NCI-H128 (cell line): ENCODE data around the gene SEC24A.
"Not testable (repeated sequence)": the region's sequence is repeated elsewhere in the genome, so short reads cannot be mapped to it uniquely, and the experiment has no call there.

ENCODE experiments used
- DNase-seq: peaks from one replicate; lab custom pipeline; 2025; ENCODE audit not compliant: unreplicated experiment; lab: John Stamatoyannopoulos, UW

The SEC24A gene

DNA sequence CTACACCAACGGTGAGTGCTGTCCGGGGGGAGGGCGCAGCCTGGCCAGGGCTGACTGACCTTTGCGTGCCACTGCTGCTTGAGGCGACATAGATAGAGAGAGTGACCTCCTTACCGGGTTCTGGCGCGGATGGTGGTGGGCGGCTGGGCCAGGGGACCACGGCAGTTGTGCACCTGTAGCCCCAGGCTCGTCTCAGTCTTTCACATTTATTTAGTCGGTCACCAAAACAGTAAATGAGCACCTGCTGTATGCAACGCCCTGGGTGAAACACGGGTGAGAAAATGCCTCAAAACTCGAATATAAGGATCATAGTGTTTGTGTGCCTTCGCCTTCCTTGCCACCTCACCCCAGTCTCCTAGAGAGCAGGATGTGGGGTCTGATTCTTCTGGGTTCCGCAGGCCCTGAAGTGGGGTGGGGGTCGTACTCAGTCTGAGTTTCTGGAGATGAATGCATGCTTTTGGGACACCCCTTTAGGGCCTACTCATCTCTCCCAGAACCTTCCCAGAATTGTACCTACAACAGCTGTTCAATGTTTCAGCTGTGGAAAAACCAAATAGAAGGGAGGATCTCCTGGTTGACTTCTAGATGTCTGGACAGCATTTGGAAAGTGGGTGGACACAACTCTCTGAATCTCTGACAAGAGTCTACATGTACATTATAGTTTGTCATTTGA, 714 bp downstream of the SEC24A start:
- no peak for DNase-seq

GRCh38 chr5:134650660-134651059, 2.1 kb downstream of the SEC24A start:
- DNase-seq: not testable (repeated sequence)

- no peak for DNase-seq
Observed at GRCh38 chr5:134651531-134651930, 2.9 kb downstream of the SEC24A start.

DNA sequence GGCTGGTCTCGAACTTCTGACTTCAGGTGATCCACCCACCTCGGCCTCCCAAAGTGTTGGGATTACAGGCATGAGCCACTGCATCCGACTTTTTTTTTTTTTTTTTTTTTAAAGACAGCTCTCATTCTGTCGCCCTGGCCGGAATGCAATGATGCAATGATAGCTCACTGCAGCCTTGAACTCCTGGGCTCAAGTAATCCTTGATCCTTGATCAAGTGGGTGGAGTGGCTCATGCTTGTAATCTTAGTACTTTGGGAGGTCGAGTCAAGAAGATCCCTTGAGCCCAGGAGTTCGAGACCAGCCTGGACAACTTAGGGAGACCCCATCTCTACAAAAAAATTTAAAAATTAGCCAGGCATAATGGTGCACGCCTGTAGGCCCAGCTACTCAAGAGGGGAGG, 8.1 kb downstream of the SEC24A start:
- DNase-seq: no peak

- DNase-seq: no peak
Observed at GRCh38 chr5:134659456-134659855, 10.9 kb downstream of the SEC24A start.

DNA sequence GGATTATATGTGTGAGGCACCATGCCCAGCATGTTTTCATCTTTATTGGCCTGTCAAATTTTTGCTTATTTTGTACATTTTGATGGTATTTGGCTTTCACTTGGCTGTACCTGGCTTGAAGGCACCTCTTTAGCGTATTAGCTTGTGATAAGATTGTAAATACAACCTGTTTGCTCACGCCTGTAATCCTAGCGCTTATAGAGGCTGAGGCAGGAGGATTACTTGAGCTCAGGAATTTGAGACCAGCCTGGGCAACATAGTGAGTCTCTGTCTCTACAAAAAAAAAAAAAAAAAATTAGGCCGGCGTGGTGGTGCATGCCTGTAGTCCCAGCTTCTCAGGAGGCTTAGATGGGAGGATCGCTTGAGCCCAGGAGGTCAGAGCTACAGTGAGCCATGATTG, 11.3 kb downstream of the SEC24A start:
- DNase-seq: no peak

DNA sequence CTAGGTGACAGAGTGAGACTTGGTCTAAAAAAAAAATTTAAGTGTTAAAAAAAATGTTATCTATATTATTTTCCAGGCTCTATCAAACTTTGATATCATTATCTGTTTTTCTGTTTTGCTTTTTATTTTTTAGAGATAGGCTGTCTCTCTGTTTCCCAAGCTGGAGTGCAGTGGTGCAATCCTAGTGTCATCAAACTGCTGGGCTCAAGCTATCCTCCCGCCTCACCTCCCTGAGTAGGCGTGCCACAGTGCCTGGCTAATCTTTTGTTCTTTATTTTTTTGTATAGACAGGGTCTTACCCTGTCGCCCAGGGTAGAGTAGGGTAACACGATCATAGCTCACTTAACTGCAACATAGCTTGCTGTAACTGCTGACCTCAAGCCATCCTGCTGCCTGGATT, 14.4 kb downstream of the SEC24A start:
- no peak for DNase-seq

DNA sequence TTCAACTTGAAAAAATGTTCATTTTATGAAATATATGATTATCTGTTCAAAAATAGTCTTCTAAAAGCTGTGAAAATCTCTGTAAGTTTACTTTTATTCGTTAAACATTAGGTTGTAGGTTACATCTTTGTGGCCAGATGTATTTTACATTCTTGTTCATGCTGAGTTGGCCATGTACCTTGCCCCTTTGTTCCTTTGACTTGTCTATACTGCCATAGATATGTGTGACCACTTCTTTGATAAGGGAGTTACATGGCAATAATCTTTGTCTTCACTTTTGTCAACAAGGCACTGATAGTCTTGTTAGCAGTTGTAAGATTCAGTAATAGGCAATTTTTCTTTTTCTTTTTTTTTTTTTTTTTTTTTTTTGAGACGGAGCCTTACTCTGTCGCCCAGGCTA, 15.9 kb downstream of the SEC24A start:
- no peak for DNase-seq

DNA sequence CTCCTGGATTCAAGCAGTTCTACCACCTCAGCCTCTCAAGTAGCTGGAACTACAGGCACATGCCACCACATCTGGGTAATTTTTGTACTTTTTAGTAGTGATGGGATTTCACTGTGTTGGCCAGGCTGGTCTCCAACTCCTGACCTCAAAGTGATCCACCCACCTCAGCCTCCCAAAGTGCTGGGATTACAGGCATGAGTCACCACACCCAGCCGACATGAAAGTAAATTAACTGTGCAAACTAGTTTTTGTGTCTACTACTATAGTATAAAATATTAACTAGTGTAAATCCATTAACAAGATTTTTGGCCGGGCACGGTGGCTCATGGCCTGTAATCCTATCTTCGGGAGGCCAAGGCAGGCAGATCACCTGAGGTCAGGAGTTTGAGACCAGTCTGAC, 25.0 kb downstream of the SEC24A start:
- not testable (repeated sequence) for DNase-seq

- not testable (repeated sequence) for DNase-seq
Observed at GRCh38 chr5:134677357-134677756, 28.8 kb downstream of the SEC24A start.

- DNase-seq: not testable (repeated sequence)
Observed at GRCh38 chr5:134690144-134690543, 41.6 kb downstream of the SEC24A start.

DNA sequence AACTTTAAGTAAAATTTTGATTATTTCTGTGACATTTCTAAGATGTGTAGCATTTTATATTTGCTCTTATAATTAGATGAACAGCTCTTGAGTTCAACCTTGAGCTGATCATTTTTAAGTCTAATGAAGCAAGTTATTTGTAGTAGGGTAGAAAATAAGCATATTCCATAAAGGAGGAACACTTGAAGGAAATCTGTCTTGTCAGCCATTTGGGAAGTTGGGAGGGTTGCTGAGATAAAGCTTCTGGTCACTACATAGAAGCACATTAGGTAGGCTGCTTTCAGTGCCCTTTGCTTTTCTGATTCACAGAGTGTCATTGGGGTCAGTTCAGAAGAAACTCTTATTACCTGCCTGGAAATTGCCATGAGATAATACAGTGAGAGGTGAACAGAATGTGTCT, 44.1 kb downstream of the SEC24A start:
- DNase-seq: no peak

DNA sequence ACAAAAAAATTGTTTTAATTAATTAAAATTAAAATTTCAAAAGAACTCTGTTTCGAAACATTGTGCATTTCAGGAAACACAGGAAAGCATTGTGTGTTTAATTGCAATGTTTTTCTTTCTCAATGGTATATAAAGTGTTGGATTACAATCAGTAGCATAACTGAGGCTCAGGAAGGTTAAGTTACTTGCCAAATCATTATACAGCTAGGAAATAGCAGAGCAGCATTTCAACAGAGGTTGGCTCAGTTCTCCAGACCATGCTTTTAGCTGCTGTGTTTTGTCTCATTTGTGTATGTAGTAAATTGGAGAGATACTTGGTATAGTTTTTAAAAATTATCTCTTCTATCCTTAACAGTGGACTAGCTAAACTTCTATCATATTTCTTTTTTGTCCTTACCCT, 59.7 kb downstream of the SEC24A start:
- DNase-seq: no peak

DNA sequence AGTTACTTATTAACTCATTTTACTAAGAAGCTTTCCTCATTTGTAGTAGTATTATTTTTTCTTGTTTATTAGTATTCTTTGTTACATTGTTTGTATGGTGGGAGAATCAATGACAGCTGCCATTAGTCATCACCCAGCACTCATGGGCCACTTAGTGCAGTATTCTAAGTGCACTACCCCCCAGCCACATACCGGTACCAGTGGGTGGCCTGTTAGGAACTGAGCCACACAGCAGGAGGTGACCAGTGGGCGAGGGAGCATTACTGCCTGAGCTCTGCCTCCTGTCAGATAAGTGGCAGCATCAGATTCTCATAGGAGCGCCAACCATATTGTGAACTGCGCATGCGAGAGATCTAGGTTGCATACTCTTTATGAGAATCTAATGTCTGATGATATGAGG, 65.5 kb downstream of the SEC24A start:
- no peak for DNase-seq

GRCh38 chr5:134714541-134714940, 66.0 kb downstream of the SEC24A start:
- no peak for DNase-seq

GRCh38 chr5:134715466-134715865, 66.9 kb downstream of the SEC24A start:
- DNase-seq: not testable (repeated sequence)

DNA sequence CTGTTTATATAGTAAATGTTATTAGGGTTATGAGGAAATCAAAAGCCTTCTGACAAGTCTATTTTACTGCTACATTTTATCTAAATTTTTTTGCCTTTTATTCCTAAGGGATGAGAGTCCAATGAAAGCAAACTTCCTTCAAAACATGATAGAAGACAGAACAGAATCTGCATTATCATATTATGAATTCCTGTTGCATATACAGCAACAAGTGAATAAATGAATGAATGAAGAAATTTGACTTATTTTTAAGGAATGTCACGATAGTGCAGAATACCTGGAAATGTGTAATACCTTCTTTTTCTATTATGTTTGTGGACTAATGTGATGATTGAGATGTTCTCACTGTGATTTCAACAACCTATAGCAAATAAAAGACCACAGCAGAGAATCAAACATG, 76.3 kb downstream of the SEC24A start:
- no peak for DNase-seq

DNA sequence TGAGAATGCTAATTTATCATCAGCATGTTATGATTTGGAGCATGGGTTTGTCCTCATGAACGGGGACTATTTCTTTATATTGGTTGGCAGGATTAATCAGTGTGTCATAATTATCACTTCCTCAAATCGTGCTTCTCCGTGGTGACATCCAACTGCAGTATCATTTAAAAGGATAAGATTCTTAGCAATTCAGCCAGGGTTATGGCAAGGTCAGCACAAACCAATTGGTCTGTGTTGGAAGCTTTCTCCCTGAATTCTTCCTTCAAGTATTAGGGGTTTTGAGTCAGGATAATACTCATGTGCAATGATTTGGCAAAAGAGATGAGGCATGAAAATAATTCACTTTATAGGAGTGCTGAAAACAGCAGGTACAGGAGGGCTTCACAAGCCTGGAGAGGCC, 84.2 kb downstream of the SEC24A start:
- DNase-seq: no peak

- no peak for DNase-seq
Observed at GRCh38 chr5:134735243-134735642, 86.7 kb downstream of the SEC24A start.

DNA sequence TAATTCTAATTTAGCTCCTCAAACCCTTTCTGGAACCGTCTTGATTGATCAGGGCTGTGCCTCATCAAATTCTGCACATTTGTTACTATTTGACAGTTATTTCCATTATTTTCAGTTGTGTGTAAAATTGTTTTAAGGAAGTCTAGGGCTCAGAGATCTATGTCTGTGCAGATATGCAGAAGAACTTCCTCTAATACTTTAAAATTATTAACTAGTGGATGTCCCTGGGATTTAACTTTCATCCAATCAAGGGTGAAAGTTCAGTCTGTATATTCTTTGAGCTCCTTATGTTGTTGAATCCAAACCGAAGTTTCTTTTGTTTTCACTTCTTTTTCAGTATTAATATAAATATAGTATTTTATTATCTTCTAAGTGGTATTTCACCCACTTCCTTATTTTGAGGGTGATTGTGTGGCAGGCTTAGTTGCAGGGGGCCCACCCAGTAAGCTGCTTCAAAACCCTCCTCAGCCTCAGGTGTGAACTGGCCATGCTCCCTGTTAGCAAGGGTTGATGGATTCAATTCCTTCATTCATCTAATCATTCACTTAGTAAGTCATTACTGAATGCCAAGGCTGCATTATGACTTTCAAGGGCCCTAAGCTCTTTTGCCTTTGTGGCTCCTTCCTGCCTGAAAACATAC, 87.7 kb downstream of the SEC24A start:
- DNase-seq: no peak

DNA sequence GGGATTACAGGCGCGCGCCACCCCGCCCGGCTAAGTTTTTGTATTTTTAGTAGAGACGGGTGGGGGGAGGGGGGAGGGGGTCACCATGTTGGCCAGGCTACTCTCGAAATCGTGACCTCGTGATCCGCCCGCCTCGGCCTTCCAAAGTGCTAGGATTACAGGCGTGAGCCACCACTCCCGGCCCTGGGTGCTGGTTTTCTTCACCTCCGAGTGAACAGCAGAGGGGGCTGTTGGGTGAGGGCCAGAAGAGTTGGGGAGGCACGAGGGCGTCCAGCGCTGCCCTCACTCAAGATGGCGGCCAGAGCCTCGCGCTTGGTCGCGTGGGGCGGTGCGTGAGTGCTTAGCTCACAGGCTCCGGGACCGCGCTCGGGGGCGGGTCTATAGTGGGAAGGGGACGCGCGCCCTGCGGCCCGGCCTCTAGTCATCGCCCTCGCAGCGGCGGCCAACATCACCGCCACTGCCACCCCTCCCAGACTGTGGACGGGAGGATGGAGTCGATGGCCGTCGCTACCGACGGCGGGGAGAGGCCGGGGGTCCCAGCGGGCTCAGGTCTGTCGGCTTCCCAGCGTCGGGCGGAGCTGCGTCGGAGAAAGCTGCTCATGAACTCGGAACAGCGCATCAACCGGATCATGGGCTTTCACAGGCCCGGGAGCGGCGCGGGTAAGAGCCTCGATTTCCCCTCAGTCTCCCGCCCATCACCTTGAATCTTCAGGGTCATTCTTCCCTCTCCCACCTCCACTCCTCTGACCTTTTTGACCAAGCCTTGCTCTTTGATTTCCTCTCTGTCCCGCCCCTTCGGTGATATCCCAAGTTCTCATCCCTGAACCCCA, 89.8 kb downstream of the SEC24A start, which contains the start of gene CAMLG:
CAMLG (plus strand) TSS at position 416 of the 830 bp plus-strand sequence; CDS start at position 489, 73 bp downstream.
- DNase-seq: peak; percentile 90
